GM23248 (cell line): ENCODE results near the gene AEBP1. TPM values are rescaled to one million over a fixed set of nuclear protein-coding genes. Genes with fewer than 3 reads are reported as not detected.
A peak's percentile ranks its signal among the peaks of the same experiment; 100 is the strongest.

ENCODE experiments used
- DNase-seq: peaks from one replicate; pipeline ENCODE4 v3.0.0-alpha.2; 2015
- H2AFZ ChIP-seq: fragments of 200-600 bp; sonication (generic); 2 replicates; pipeline ENCODE4 v1.6.1; 2016; ENCODE audit warnings: antibody characterized with exemption
- H3F3A ChIP-seq: fragments of 200-600 bp; sonication (generic); 2 replicates; pipeline ENCODE4 v1.6.1; 2016; ENCODE audit warnings: mild to moderate bottlenecking, antibody characterized with exemption, mixed run types; ENCODE audit not compliant: insufficient read depth
- H3K27ac ChIP-seq: fragments of 200-600 bp; sonication (generic); 2 replicates; pipeline ENCODE4 v1.5.1; 2016; ENCODE audit warnings: mild to moderate bottlenecking
- H3K27me3 ChIP-seq: fragments of 200-600 bp; sonication (generic); replicated peaks from 2 replicates; pipeline ENCODE4 v1.6.1; 2016; ENCODE audit warnings: mild to moderate bottlenecking; ENCODE audit not compliant: insufficient read depth
- H3K36me3 ChIP-seq: fragments of 200-600 bp; sonication (generic); 2 replicates; pipeline ENCODE4 v1.6.1; 2016; ENCODE audit warnings: low read depth, mild to moderate bottlenecking
- H3K4me1 ChIP-seq: fragments of 200-600 bp; sonication (generic); 2 replicates; pipeline ENCODE4 v1.6.1; 2016; ENCODE audit warnings: mild to moderate bottlenecking; ENCODE audit not compliant: insufficient read depth
- H3K4me2 ChIP-seq: fragments of 200-600 bp; sonication (generic); one replicate; pipeline ENCODE4 v1.6.1; 2016; ENCODE audit warnings: mild to moderate bottlenecking; ENCODE audit not compliant: unreplicated experiment
- H3K4me3 ChIP-seq: fragments of 200-600 bp; sonication (generic); 2 replicates; pipeline ENCODE4 v1.5.1; 2016; ENCODE audit warnings: mild to moderate bottlenecking
- H3K79me2 ChIP-seq: fragments of 200-600 bp; sonication (generic); 2 replicates; pipeline ENCODE4 v1.6.1; 2016; ENCODE audit warnings: mild to moderate bottlenecking; ENCODE audit not compliant: insufficient read depth
- H3K9ac ChIP-seq: fragments of 200-600 bp; sonication (generic); 2 replicates; pipeline ENCODE4 v1.6.1; 2016; ENCODE audit warnings: mild to moderate bottlenecking
- H3K9me2 ChIP-seq: fragments of 200-600 bp; sonication (generic); 2 replicates; pipeline ENCODE4 v1.6.1; 2016; ENCODE audit warnings: mixed run types, mild to moderate bottlenecking, moderate library complexity; ENCODE audit not compliant: insufficient read depth
- H3K9me3 ChIP-seq: fragments of 200-600 bp; sonication (generic); one replicate; pipeline ENCODE4 v1.6.1; 2017; ENCODE audit warnings: low read depth
- H4K20me1 ChIP-seq: fragments of 200-600 bp; sonication (generic); 2 replicates; pipeline ENCODE4 v1.6.0; 2016; ENCODE audit not compliant: insufficient read depth
- EZH2 ChIP-seq: fragments of 200-600 bp; sonication (generic); IDR thresholded peaks from 2 replicates; pipeline ENCODE4 v1.6.1; 2018; ENCODE audit warnings: antibody characterized with exemption, mild to moderate bottlenecking; ENCODE audit not compliant: insufficient read depth, poor library complexity, severe bottlenecking
- EZH2phosphoT487 ChIP-seq: fragments of 200-600 bp; sonication (generic); IDR thresholded peaks from 2 replicates; pipeline ENCODE4 v1.6.1; 2018; ENCODE audit warnings: antibody characterized with exemption, moderate library complexity, mild to moderate bottlenecking, low read depth; ENCODE audit not compliant: insufficient read depth
- WGBS, 2 experiments: methylation state at CpG; one replicate each; pipeline ENCODE4 v1.1.6; 2015 to 2017; ENCODE audit warnings: low lambda C conversion rate in 2 of 2, low coverage in 1 of 2; ENCODE audit errors: missing lambda C conversion rate in 2 of 2; 5-methylcytosine and 5-hydroxymethylcytosine counted together
- in situ Hi-C: fragments of 300-500 bp; cut with MboI; formaldehyde crosslinking; loops from 2 replicates; pipeline ENCODE4 v1.15.0; 2020
- polyA plus RNA-seq: library from polyadenylated mRNA; unstranded; fragments of >200 nt; fragmentation: Nextera tagmentation; extraction: Ambion mirVana; gene quantifications from 2 replicates; pipeline ENCODE4 v1.2.1, GENCODE V29; 2016
- total RNA-seq: library from RNA; depleted of rRNA; stranded (reverse); fragments of >200 nt; shearing (Covaris generic); gene quantifications from 2 replicates; pipeline ENCODE4 v1.2.3, GENCODE V29; 2014

The AEBP1 gene
- total and polyA plus RNA-seq, 2 experiments from 2014 or later, result 46.6 to 53.0 TPM

- Histone ChIP-seq H3K9me2 (no peaks in the 10 kb centered on the region), H3K36me3 (no peaks in the 10 kb centered on the region), H2AFZ (no peak overlapping the region), H3K9ac (no peak overlapping the region), H4K20me1 (no peaks in the 10 kb centered on the region), H3K4me1 (peaks cover 11% of the 10 kb centered on the region), H3K27me3 (no peaks in the 10 kb centered on the region), H3K27ac (no peak overlapping the region), H3K4me2 (no peak overlapping the region), H3K79me2 (no peaks in the 10 kb centered on the region), H3K4me3 (no peak overlapping the region), H3K9me3 (no peaks in the 10 kb centered on the region), H3F3A (peaks cover 18% of the 10 kb centered on the region)
- DNase-seq, result no peak
- in situ Hi-C loops, result no loop called here
- TF ChIP-seq EZH2phosphoT487 (no peak), EZH2 (no peak)
- WGBS, 2 experiments, result 89 to 94% methylated on average over 9 of the region's 9 CpGs
Measured at GRCh38 chr7:44097064-44097932, 6.8 kb upstream of the AEBP1 start.

- no peak for DNase-seq
- 91 to 96% methylated on average over 6 of the region's 6 CpGs for WGBS, 2 experiments
- Histone ChIP-seq H4K20me1 (no peaks in the 10 kb centered on the region), H3K27me3 (no peaks in the 10 kb centered on the region), H3K4me2 (no peak overlapping the region), H3K36me3 (no peaks in the 10 kb centered on the region), H3K4me1 (peaks cover 15% of the 10 kb centered on the region), H2AFZ (no peak overlapping the region), H3K9me2 (no peaks in the 10 kb centered on the region), H3K27ac (no peak overlapping the region), H3F3A (peaks cover 29% of the 10 kb centered on the region), H3K9me3 (no peaks in the 10 kb centered on the region), H3K4me3 (no peak overlapping the region), H3K79me2 (no peaks in the 10 kb centered on the region), H3K9ac (no peak overlapping the region)
- no peak for TF ChIP-seq EZH2phosphoT487
- TF ChIP-seq EZH2, result no peak
- in situ Hi-C loops, result no loop called here
Measured at GRCh38 chr7:44098092-44099068, 5.8 kb upstream of the AEBP1 start.

GRCh38 chr7:44099669-44100068 is 4.5 kb upstream of the AEBP1 start:
- Histone ChIP-seq H3K4me1 (peaks cover 15% of the 10 kb centered on the region), H3K27me3 (no peaks in the 10 kb centered on the region), H3K9ac (no peak overlapping the region), H3K4me3 (no peak overlapping the region), H3K27ac (peak overlapping the region; percentile 86), H2AFZ (peak overlapping the region; percentile 95), H3K9me3 (no peaks in the 10 kb centered on the region), H3F3A (peaks cover 32% of the 10 kb centered on the region), H3K79me2 (no peaks in the 10 kb centered on the region), H4K20me1 (no peaks in the 10 kb centered on the region), H3K36me3 (no peaks in the 10 kb centered on the region), H3K4me2 (no peak overlapping the region), H3K9me2 (no peaks in the 10 kb centered on the region)
- TF ChIP-seq EZH2 (no peak), EZH2phosphoT487 (no peak)
- in situ Hi-C loops, result no loop called here
- 56 to 64% methylated on average over 4 of the region's 4 CpGs for WGBS, 2 experiments
- DNase-seq, result no peak
